HG03558 (cell line): ENCODE data around the gene NPC1.
"Not testable (repeated sequence)": the region's sequence is repeated elsewhere in the genome, so short reads cannot be mapped to it uniquely, and the experiment has no call there.

ENCODE experiments used
- ATAC-seq: cut with Tn5 transposase; IDR thresholded peaks from one replicate; pipeline ENCODE4 v1.9.1; 2021; ENCODE audit warnings: moderate number of reproducible peaks; ENCODE audit not compliant: unreplicated experiment; ENCODE audit errors: extremely low read depth

The NPC1 gene

GRCh38 chr18:23578891-23579653 is 7.2 kb downstream of the NPC1 start:
- ATAC-seq: no peak

GRCh38 chr18:23578067-23578701 is 8.1 kb downstream of the NPC1 start:
- ATAC-seq: no peak

- ATAC-seq: not testable (repeated sequence)
Measured at GRCh38 chr18:23577521-23577920, 8.8 kb downstream of the NPC1 start.

GRCh38 chr18:23575309-23575651 is 11.0 kb downstream of the NPC1 start:
- no peak for ATAC-seq

GRCh38 chr18:23574611-23575308 is 11.5 kb downstream of the NPC1 start:
- no peak for ATAC-seq

- no peak for ATAC-seq
Measured at GRCh38 chr18:23573626-23574431, 12.5 kb downstream of the NPC1 start.

GRCh38 chr18:23573020-23573419 is 13.3 kb downstream of the NPC1 start:
- no peak for ATAC-seq

GRCh38 chr18:23572570-23572969 is 13.7 kb downstream of the NPC1 start:
- ATAC-seq: no peak

GRCh38 chr18:23572012-23572411 is 14.3 kb downstream of the NPC1 start:
- ATAC-seq: no peak

GRCh38 chr18:23570912-23571504 is 15.3 kb downstream of the NPC1 start:
- ATAC-seq: no peak

- no peak for ATAC-seq
Measured at GRCh38 chr18:23569299-23570063, 16.8 kb downstream of the NPC1 start.

- ATAC-seq: no peak
Measured at GRCh38 chr18:23568281-23569138, 17.8 kb downstream of the NPC1 start.

GRCh38 chr18:23567671-23568070 is 18.6 kb downstream of the NPC1 start:
- ATAC-seq: no peak

- no peak for ATAC-seq
Measured at GRCh38 chr18:23565916-23566547, 20.3 kb downstream of the NPC1 start.

GRCh38 chr18:23563377-23564043 is 22.8 kb downstream of the NPC1 start:
- no peak for ATAC-seq

GRCh38 chr18:23560186-23560585 is 26.1 kb downstream of the NPC1 start:
- ATAC-seq: no peak

- ATAC-seq: not testable (repeated sequence)
Measured at GRCh38 chr18:23557511-23557910, 28.8 kb downstream of the NPC1 start.
